ENCODE measurements around the gene PLEKHH1. TPM values are rescaled to one million over a fixed set of nuclear protein-coding genes. Genes with fewer than 3 reads are reported as not detected.

Gene PLEKHH1
- total RNA-seq, 2 donors from 2014 or later, result 59.9 to 61.1 TPM

- Histone ChIP-seq H3K36me3 (ENCODE audit: control insufficient read depth, insufficient read depth, low read length) (peaks cover 6% of the 10 kb centered on the region), H3K27ac (ENCODE audit: low read depth, low read length) (no peak overlapping the region), H3K4me1 (ENCODE audit: control insufficient read depth, insufficient read depth, low read length) (peaks cover 13% of the 10 kb centered on the region), H3K9ac (ENCODE audit: extremely low read depth, low read length, poor library complexity, severe bottlenecking) (peak overlapping the region; percentile 36), H3K4me3 (ENCODE audit: low read length) (peak overlapping the region; percentile 42), H3K9me3 (ENCODE audit: control insufficient read depth, low read length) (no peaks in the 10 kb centered on the region), H3K27me3 (ENCODE audit: control insufficient read depth, insufficient read depth, low read length, poor library complexity, severe bottlenecking) (no peaks in the 10 kb centered on the region)
- Mint-ChIP-seq H3K4me1 (peaks cover 26% of the 10 kb centered on the region), H3K9me3 (no peaks in the 10 kb centered on the region), H3K36me3 (ENCODE audit: low read depth) (peaks cover 23% of the 10 kb centered on the region), H3K4me3 (peak overlapping the region; percentile 20), H3K27ac (peak overlapping the region; percentile 94), H3K27me3 (ENCODE audit: insufficient read depth) (no peaks in the 10 kb centered on the region)
- DNase-seq, result no peak
- TF ChIP-seq CTCF (conservative IDR thresholded peaks at IDR 0.05), result no peak
- WGBS, 2 experiments (ENCODE audit: insufficient coverage in 1 of 2, insufficient read length in 1 of 2), result 72 to 74% methylated on average over 3 to 6 of the region's 6 CpGs
These were observed 33.8 kb downstream of the PLEKHH1 start for GRCh38 chr14:67566908-67567307.

- Mint-ChIP-seq H3K36me3 (ENCODE audit: low read depth) (peaks cover 18% of the 10 kb centered on the region), H3K27me3 (ENCODE audit: insufficient read depth) (no peaks in the 10 kb centered on the region), H3K27ac (peak overlapping the region; percentile 94), H3K4me1 (peaks cover 26% of the 10 kb centered on the region), H3K9me3 (no peaks in the 10 kb centered on the region), H3K4me3 (peak overlapping the region; percentile 20)
- no peak for TF ChIP-seq CTCF (conservative IDR thresholded peaks at IDR 0.05)
- Histone ChIP-seq H3K27me3 (ENCODE audit: control insufficient read depth, insufficient read depth, low read length, poor library complexity, severe bottlenecking) (no peaks in the 10 kb centered on the region), H3K36me3 (ENCODE audit: control insufficient read depth, insufficient read depth, low read length) (peaks cover 5% of the 10 kb centered on the region), H3K27ac (ENCODE audit: low read depth, low read length) (no peak overlapping the region), H3K9ac (ENCODE audit: extremely low read depth, low read length, poor library complexity, severe bottlenecking) (no peak overlapping the region), H3K4me1 (ENCODE audit: control insufficient read depth, insufficient read depth, low read length) (peaks cover 13% of the 10 kb centered on the region), H3K9me3 (ENCODE audit: control insufficient read depth, low read length) (no peaks in the 10 kb centered on the region), H3K4me3 (ENCODE audit: low read length) (peak overlapping the region; percentile 42)
- 73 to 86% methylated on average over 1 to 3 of the region's 3 CpGs for WGBS, 2 experiments (ENCODE audit: insufficient coverage in 1 of 2, insufficient read length in 1 of 2)
- DNase-seq, result no peak
These were observed 34.6 kb downstream of the PLEKHH1 start for GRCh38 chr14:67567654-67568053.

GRCh38 chr14:67569011-67569650 lies 36.0 kb downstream of the PLEKHH1 start:
- Histone ChIP-seq H3K36me3 (ENCODE audit: control insufficient read depth, insufficient read depth, low read length) (peaks cover 9% of the 10 kb centered on the region), H3K27me3 (ENCODE audit: control insufficient read depth, insufficient read depth, low read length, poor library complexity, severe bottlenecking) (no peaks in the 10 kb centered on the region), H3K27ac (ENCODE audit: low read depth, low read length) (no peak overlapping the region), H3K4me3 (ENCODE audit: low read length) (no peak overlapping the region), H3K9ac (ENCODE audit: extremely low read depth, low read length, poor library complexity, severe bottlenecking) (no peak overlapping the region), H3K4me1 (ENCODE audit: control insufficient read depth, insufficient read depth, low read length) (peaks cover 13% of the 10 kb centered on the region), H3K9me3 (ENCODE audit: control insufficient read depth, low read length) (no peaks in the 10 kb centered on the region)
- Mint-ChIP-seq H3K4me3 (no peak overlapping the region), H3K27ac (no peak overlapping the region), H3K36me3 (ENCODE audit: low read depth) (peaks cover 20% of the 10 kb centered on the region), H3K9me3 (no peaks in the 10 kb centered on the region), H3K27me3 (ENCODE audit: insufficient read depth) (no peaks in the 10 kb centered on the region), H3K4me1 (peaks cover 26% of the 10 kb centered on the region)
- no peak for TF ChIP-seq CTCF (conservative IDR thresholded peaks at IDR 0.05)
- DNase-seq, result peak; percentile 74
- WGBS, 2 experiments (ENCODE audit: insufficient coverage in 1 of 2, insufficient read length in 1 of 2), result 85% methylated on average over 4 to 11 of the region's 11 CpGs
